Measurements from ENCODE around the gene GRIN2A. TPM values are rescaled to one million over a fixed set of nuclear protein-coding genes. Genes with fewer than 3 reads are reported as not detected.

The GRIN2A gene
- total RNA-seq, 4 donors from 2014 or later: 0.32 to 3.6 (median 2.0) TPM

DNA sequence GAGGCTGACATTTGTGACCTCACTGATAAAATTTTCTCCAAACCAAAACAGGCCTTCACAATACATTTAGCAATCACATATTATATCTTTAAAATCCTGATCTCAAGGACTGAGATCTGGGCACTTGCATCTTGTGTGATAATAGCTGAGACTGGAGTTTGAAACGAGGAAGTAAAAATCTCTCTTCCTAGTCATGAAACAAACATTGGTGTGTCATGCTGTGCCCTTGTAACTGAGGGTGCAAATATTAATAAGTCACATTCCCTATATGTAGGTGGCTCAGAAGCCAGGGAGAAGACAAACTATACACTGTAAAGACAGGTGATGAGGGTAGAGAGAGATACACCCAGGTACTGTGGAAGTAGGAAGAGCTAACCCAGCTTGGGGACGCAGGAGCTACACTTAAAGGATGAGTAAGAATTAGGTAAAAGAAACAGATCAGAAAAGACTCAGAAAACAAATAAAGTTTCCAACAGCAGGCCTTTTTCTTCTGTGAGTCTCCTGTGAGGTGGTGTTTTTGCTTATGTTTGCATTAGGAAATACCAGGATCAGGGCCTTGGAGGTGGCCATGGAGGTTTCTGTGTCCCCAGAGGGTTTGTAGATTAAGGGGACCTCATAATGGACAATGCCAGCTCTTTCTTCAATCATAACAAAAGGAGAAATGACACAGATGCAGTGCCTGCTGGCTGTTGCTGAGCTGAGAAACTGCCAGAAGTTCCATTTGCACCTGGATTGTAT lies 335.7 kb downstream of the GRIN2A start:
- intact Hi-C loops (cut with DNase I): loop anchor here (10.0 kb wide), 1 partner anchor 338 kb away; the partner anchor contains the start of gene GRIN2A
- TF ChIP-seq POLR2AphosphoS5 (IDR thresholded peaks at IDR 0.05): no peak
- no peak for TF ChIP-seq EP300 (IDR thresholded peaks at IDR 0.05)
- no peak for TF ChIP-seq CTCF (IDR thresholded peaks at IDR 0.05)
- TF ChIP-seq POLR2A (IDR thresholded peaks at IDR 0.05; ENCODE audit: low read depth): no peak
- H3K9me3 ChIP-seq: no peaks in the 10 kb centered on the region
- no peaks in the 10 kb centered on the region for H3K27me3 ChIP-seq
- WGBS: 82% methylated on average over 2 of the region's 2 CpGs
- no peak overlapping the region for H3K4me3 ChIP-seq
- H3K4me1 ChIP-seq: no peaks in the 10 kb centered on the region
- H3K36me3 ChIP-seq: no peaks in the 10 kb centered on the region
- DNase-seq (ENCODE audit: extremely low spot score): peak; percentile 82
- H3K27ac ChIP-seq (replicated peaks in 1 of 4): no peak overlapping the region

DNA sequence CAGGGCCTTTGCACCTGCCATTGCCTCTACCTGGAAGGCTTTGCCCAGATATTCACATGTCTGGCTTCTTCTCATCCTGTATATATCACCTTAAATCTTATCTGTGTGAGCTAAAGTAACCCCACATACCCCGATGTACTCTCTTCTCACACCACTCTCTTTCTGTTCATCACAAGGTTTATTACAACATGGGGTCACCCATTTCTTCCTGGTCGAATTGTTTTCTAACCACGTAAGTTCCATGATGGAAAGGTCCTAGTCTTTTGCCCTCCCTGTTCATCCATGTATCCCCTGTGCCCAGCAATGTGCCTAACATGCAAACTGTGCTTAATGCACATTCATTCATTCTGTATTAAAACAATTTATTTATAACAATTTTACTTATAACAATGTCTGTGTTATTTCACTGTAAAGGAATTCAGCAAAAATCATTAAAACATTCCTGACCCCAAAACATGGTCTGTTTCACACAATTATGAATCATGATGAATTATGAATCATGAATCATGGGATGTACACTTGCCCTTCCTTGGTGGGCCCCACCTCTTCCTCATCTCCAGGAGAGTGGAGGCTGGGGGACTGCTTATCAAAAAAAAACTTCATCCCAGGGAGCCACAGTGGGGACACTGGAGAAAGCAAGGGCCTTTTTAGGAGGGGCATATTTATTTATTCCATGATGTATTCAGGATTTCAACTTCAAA lies 336.4 kb downstream of the GRIN2A start:
- no peak for TF ChIP-seq CTCF (IDR thresholded peaks at IDR 0.05)
- no peak for TF ChIP-seq POLR2A (IDR thresholded peaks at IDR 0.05; ENCODE audit: low read depth)
- no peak for TF ChIP-seq POLR2AphosphoS5 (IDR thresholded peaks at IDR 0.05)
- no peak for TF ChIP-seq EP300 (IDR thresholded peaks at IDR 0.05)
- H3K27me3 ChIP-seq: no peaks in the 10 kb centered on the region
- DNase-seq (ENCODE audit: extremely low spot score): peak; percentile 84
- 71% methylated on average over 3 of the region's 3 CpGs for WGBS
- intact Hi-C loops (cut with DNase I): loop anchor here (10.0 kb wide), 1 partner anchor 339 kb away; the partner anchor contains the start of gene GRIN2A
- H3K9me3 ChIP-seq: no peaks in the 10 kb centered on the region
- no peak overlapping the region for H3K4me3 ChIP-seq
- H3K27ac ChIP-seq (replicated peaks in 1 of 4): no peak overlapping the region
- no peaks in the 10 kb centered on the region for H3K36me3 ChIP-seq
- H3K4me1 ChIP-seq: no peaks in the 10 kb centered on the region

DNA sequence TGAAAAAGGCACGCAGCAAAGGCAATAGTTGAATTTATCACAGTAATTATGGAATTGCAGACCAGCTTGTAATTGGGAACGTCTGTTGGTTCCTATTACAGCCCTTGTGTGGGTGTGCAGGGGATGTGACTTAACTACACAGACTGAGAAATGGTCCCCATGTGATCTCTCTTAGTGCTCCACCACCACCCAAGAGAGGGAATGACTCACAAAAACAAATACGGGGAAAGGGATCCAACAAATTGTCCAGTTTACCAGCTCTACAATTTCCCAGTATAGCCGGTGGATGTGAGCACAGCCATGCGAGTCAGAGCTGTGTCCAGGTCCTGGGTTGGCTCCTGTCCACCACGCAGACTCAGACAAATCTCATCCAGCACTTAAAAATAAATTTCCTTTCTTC lies 337.9 kb downstream of the GRIN2A start:
- Histone ChIP-seq H3K27ac (replicated peaks in 1 of 4) (no peak overlapping the region), H3K9me3 (no peaks in the 10 kb centered on the region), H3K4me3 (no peak overlapping the region), H3K27me3 (no peaks in the 10 kb centered on the region), H3K36me3 (peaks cover 0 to 4% (median 0%) of the 10 kb centered on the region in 4 donors), H3K4me1 (no peaks in the 10 kb centered on the region)
- intact Hi-C loops (cut with DNase I): loop anchor here (10.0 kb wide), 1 partner anchor 340 kb away; the partner anchor contains the start of gene GRIN2A
- DNase-seq (ENCODE audit: extremely low spot score): peak; percentile 89
- WGBS: 71% methylated on average over 6 of the region's 6 CpGs
- TF ChIP-seq EP300 (IDR thresholded peaks at IDR 0.05): no peak
- no peak for TF ChIP-seq CTCF (IDR thresholded peaks at IDR 0.05)
- TF ChIP-seq POLR2A (IDR thresholded peaks at IDR 0.05; ENCODE audit: low read depth): no peak
- TF ChIP-seq POLR2AphosphoS5 (IDR thresholded peaks at IDR 0.05): no peak

DNA sequence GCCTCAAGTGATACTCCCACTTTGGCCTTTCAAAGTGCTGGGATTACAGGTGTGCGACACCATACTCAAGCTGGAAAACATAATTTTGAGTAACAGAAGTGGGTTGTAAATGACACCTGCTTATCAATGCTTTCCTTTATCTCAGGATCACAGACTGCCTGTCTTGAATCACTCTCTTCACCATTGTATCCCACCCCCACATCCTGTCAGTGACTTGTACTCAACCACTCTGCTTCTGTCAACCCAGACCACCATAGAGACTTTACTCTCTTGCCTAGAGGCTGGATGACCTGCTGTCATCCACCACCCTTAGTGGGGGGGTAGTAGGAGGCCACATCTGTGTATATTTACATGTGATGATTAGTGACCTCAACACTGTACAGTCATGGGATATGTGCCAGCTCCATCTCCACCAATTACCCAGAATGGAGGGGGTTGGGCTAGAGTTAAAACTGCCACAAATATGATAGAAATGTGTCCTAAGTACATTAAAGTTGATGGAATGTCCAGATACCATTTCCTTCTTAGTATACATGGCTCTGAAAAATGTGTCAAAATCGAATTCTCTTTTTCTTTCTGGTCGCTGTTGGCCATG lies 338.7 kb downstream of the GRIN2A start:
- Histone ChIP-seq H3K27ac (replicated peaks in 1 of 4) (no peak overlapping the region), H3K4me1 (no peaks in the 10 kb centered on the region), H3K27me3 (no peaks in the 10 kb centered on the region), H3K36me3 (peaks cover 0 to 4% (median 0%) of the 10 kb centered on the region in 4 donors), H3K9me3 (no peaks in the 10 kb centered on the region), H3K4me3 (no peak overlapping the region)
- WGBS: 87% methylated on average over 3 of the region's 3 CpGs
- TF ChIP-seq POLR2AphosphoS5 (IDR thresholded peaks at IDR 0.05): no peak
- TF ChIP-seq CTCF (IDR thresholded peaks at IDR 0.05): no peak
- no peak for TF ChIP-seq POLR2A (IDR thresholded peaks at IDR 0.05; ENCODE audit: low read depth)
- TF ChIP-seq EP300 (IDR thresholded peaks at IDR 0.05): no peak
- intact Hi-C loops (cut with DNase I): loop anchor here (10.0 kb wide), 1 partner anchor 341 kb away; the partner anchor contains the start of gene GRIN2A
- peak; percentile 50 for DNase-seq (ENCODE audit: extremely low spot score)
